Measurements from ENCODE around the gene TPMT.

DNA sequence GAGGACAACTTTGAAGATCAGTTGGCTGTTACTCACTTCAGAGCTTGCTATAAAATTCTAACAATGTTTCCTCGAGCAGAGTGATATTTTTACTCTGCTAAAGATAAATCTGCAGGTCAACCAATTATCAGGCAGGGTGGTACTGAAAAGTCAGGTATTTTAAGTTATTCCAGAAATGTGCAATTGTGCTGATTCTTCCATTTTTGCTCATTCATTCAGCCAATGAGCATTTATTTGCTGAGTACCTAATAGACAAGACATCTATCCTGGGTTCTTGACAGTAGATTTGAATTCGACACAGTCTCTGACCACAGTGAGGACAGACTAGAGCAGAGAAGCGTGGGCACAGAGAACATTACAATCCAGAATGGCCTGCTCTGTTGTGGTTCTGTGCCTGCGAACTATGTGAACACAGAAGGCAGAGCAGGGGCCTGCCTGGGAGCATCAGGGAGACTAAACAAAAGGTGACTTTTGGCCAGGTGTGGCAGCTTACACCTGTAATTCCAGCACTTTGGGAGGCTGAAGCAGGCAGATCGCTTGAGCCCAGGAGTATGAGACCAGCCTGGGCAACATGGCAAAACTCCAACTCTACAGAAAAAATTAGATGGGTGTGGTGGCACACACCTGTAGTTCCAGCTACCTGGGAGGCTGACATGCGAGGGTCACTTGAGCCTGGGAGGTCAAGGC, 14.8 kb downstream of the TPMT start:
- no peak for TF ChIP-seq CTCF (IDR thresholded peaks at IDR 0.05)
- TF ChIP-seq POLR2A (IDR thresholded peaks at IDR 0.05), result no peak

Measured in Peyer's patch (tissue), 4 donors.